ENCODE measurements around the gene SHISA4.
"Not testable (repeated sequence)": the region's sequence is repeated elsewhere in the genome, so short reads cannot be mapped to it uniquely, and the experiment has no call there.

Gene SHISA4

GRCh38 chr1:201899683-201900429, 11.2 kb downstream of the SHISA4 start:
- DNase-seq, result no peak

GRCh38 chr1:201900476-201900875, 11.8 kb downstream of the SHISA4 start:
- no peak for DNase-seq

- DNase-seq, result not testable (repeated sequence)
These were observed 12.3 kb downstream of the SHISA4 start for GRCh38 chr1:201901036-201901435.

DNA sequence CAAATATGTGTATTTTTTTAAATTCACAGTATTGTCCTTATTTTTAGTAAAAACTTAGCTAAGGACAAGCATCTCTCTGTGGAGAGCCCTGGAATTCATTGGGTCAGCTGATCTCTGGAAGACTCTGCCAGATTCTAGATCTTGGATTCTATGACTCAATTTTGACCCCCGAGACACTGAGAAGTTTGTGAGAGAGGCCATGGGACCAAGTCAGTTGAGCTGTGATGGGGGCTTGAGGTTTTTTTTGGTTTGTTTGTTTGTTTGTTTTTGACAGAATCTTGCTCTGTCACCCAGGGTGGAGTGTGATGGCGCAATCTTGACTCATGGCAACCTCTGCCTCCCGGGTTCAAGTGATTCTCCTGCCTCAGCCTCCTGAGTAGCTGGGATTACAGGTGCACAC, 13.5 kb downstream of the SHISA4 start:
- DNase-seq, result no peak

- no peak for DNase-seq
These were observed 14.4 kb downstream of the SHISA4 start for GRCh38 chr1:201903135-201903534.

GRCh38 chr1:201904579-201904978, 15.9 kb downstream of the SHISA4 start:
- no peak for DNase-seq

GRCh38 chr1:201905234-201905890, 16.7 kb downstream of the SHISA4 start:
- DNase-seq, result no peak

DNA sequence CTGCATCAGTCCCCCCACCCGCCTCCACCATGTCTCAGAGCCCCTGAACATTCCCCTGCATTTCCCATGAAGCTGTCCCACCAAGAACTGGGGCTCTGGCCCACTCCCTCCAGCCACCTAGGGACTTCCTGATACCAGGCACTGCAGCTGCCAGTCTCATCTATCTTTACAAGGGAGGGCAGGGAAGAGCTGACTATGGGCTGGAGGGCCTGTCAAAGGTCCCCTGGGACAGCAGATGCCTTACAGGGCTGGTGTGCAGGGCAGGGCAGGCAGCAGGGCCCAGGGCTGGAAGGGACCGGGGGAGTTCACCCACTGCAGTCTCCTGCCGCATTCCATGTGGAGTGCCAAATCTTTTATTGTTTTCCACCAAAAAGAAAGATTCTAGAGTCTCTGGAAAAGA, 17.6 kb downstream of the SHISA4 start:
- no peak for DNase-seq

DNA sequence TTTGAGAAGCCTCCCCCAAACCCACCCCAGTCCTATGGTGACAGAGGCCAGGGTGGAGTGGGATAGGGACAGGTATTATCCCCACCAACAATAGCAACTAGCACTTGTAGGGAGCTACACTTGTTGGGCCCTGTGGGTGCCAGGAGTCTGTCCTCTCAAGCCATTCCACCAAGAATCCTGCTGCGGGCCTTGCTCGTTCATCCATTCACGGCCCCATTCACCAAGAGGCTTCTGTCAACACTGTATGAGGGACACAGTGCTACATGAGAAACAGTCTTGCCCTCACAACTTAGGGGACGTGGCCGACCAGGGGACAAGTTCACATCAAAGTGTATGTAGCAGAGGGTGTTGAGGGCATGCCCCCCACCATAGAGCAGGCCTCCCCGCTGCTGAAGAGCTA, 18.9 kb downstream of the SHISA4 start:
- DNase-seq, result no peak

DNA sequence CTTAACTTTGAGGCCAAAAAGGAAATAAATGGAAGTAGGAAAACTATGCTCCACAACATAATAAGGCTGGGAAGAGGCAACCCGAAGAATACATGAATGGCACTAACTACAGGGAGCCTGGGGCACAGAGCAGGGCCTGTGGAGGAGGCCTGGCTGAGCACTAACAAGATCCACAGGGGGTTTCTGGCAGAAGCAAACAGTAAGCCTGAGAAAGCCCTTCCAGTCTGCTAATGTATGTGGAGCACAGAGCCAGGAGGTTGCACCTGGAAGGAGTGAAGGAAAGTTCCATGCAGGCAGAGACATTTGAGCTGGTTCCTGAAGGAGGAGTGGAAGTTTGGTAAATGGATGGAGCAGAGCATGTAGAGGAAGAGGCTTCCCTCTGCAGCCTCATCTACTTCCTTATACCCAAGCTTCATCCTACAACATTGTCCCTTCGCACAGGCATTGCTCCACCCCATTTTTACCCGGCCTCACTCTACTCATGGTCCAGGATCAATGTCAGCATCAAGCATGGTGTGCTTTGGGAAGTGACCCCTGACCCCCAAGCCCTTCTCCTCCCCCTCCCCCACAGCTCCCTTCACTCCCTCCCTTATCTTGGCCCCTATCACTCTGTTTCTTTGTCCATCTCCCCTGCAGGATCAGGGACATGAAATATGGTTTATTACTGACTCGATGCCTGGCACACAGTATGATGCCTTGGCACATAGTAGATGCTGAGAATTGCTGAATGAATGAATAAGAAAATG, 23.3 kb downstream of the SHISA4 start:
- DNase-seq, result no peak

- no peak for DNase-seq
These were observed 24.1 kb downstream of the SHISA4 start for GRCh38 chr1:201912832-201913231.

- no peak for DNase-seq
These were observed 25.9 kb downstream of the SHISA4 start for GRCh38 chr1:201914456-201915235.

DNA sequence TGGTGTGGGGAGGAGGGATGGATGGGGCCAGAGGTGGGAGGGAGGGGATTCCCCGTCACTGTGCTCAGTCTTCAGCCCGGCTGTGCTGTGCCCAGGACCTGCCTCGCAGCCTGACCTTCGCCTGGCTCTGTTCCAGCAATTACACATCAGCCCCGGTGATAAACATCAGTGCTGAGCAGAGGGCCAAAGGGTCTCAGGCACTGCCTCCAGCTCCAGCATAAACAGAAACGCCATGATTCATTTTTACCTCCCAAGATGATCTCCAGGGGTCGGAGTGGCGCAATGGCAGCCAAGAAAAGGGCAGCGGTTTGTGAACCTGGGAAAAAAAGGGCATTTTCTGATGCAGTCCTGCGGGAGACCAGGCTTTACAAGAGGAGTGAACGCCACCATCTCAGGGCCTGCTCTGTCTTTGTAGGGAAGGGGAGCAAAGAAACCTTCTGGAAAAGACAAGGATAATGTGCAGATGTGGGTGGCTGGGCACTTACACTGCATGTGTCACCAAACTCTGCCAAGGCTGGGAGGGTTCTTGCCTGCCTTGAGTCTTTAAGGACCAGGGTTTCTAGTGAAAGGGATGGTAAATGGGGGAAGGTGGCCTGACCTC, 28.1 kb downstream of the SHISA4 start:
- peak; percentile 16 for DNase-seq

DNA sequence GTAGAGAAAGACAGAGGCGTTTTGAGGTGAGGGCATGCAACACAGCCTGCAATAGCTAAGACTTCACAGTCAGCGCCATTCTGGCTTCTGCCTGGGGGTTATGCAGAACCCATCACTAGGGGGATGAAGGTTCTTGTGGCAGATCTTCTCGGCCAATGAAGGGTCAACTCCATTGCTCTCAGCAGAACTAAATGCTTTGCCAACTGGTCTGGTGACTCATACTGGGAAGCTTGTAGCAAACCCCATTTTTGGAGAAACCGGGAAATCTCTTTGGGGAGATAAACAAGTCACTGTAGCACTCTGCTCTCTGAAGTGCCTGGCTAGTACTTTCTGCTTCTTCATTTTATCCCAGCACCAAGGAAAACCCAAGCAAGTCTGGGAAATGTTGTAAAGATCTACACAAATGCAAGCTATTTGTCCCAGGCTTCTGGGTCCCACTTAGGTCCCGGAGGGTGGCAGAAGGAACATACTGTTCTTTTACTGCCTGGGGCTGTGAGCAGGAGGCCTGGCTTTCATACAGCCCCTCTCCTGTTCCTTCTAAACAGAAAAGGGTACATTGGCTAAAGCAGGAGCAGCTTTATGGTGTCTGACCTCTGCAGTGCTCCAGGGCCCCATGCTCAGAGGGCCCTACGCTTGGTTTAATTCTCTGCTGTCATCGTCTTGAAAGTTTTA, 28.8 kb downstream of the SHISA4 start:
- DNase-seq, result no peak

- no peak for DNase-seq
These were observed 29.6 kb downstream of the SHISA4 start for GRCh38 chr1:201918343-201918742.

- no peak for DNase-seq
These were observed 33.4 kb downstream of the SHISA4 start for GRCh38 chr1:201921952-201922558.

DNA sequence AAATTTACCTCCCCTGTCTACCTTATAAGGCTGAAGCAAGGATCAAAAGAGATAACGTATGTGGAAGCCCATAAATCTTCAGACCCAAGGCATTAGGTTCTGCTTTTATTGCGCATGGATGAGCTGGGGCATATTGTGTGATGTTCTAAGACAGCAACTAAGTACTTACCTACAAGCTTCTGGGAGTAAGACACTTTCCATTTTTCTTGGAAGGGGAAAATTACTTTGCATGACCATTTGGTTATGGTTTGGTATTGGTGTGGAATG, 36.5 kb downstream of the SHISA4 start:
- DNase-seq, result no peak

- DNase-seq, result no peak
These were observed 37.4 kb downstream of the SHISA4 start for GRCh38 chr1:201925981-201926645.

- DNase-seq, result no peak
These were observed 39.6 kb downstream of the SHISA4 start for GRCh38 chr1:201928266-201928665.

GRCh38 chr1:201930137-201930536, 41.4 kb downstream of the SHISA4 start:
- DNase-seq, result no peak

GRCh38 chr1:201930803-201931202, 42.1 kb downstream of the SHISA4 start:
- DNase-seq, result no peak

Measured in activated CD4-positive, alpha-beta T cell treated with anti-CD3 and anti-CD28 coated beads for 48 hours (primary cell).